SJSA1 (cell line): ENCODE measurements around the gene SCN5A. TPM values are rescaled to one million over a fixed set of nuclear protein-coding genes. Genes with fewer than 3 reads are reported as not detected.

Experiments
- DNase-seq, 2 experiments: peaks; one replicate each; pipeline ENCODE4 v3.0.0-alpha.2; 2015 to 2020; ENCODE audit warnings: low spot score in 2 of 2, low read depth in 1 of 2
- H3K27ac ChIP-seq: fragments of 250-450 bp; sonication (Bioruptor Pico); 2 replicates; pipeline ENCODE4 v1.5.1; 2020; ENCODE audit warnings: mild to moderate bottlenecking, moderate library complexity
- H3K27me3 ChIP-seq: fragments of 250-450 bp; sonication (Bioruptor Pico); replicated peaks from 2 replicates; pipeline ENCODE4 v1.5.1; 2020; ENCODE audit warnings: mild to moderate bottlenecking, moderate library complexity
- H3K36me3 ChIP-seq: fragments of 250-450 bp; sonication (Bioruptor Pico); 2 replicates; pipeline ENCODE4 v1.5.1; 2020; ENCODE audit warnings: mild to moderate bottlenecking
- H3K4me1 ChIP-seq: fragments of 250-450 bp; sonication (Bioruptor Pico); replicated peaks from 2 replicates; pipeline ENCODE4 v1.6.1; 2021; ENCODE audit warnings: mild to moderate bottlenecking
- H3K4me3 ChIP-seq: fragments of 250-450 bp; sonication (Bioruptor Pico); 2 replicates; pipeline ENCODE4 v1.5.1; 2020; ENCODE audit warnings: mild to moderate bottlenecking
- H3K9me3 ChIP-seq: fragments of 250-450 bp; sonication (Bioruptor Pico); replicated peaks from 2 replicates; pipeline ENCODE4 v1.5.1; 2020; ENCODE audit warnings: mild to moderate bottlenecking
- total RNA-seq: library from RNA; depleted of rRNA; stranded (reverse); fragments of >200 nt; shearing (Covaris generic); gene quantifications from 2 replicates; pipeline ENCODE4 v1.2.3, GENCODE V29; 2014

The SCN5A gene
- total RNA-seq, 1 experiment from 2014 or later = 1.6 TPM

- Histone ChIP-seq H3K4me3 (no peak overlapping the region), H3K27ac (no peak overlapping the region), H3K4me1 (no peaks in the 10 kb centered on the region), H3K27me3 (no peaks in the 10 kb centered on the region), H3K36me3 (no peaks in the 10 kb centered on the region), H3K9me3 (no peaks in the 10 kb centered on the region)
- peak in 1 of 2 experiments; percentile 30 for DNase-seq
Measured at GRCh38 chr3:38580450-38581382, 68.8 kb downstream of the SCN5A start.

GRCh38 chr3:38579551-38580449, 69.7 kb downstream of the SCN5A start:
- no peaks in the 10 kb centered on the region for H3K4me1 ChIP-seq
- no peaks in the 10 kb centered on the region for H3K36me3 ChIP-seq
- H3K27ac ChIP-seq = no peak overlapping the region
- DNase-seq = peak in 1 of 2 experiments; percentile 19
- no peaks in the 10 kb centered on the region for H3K27me3 ChIP-seq
- H3K4me3 ChIP-seq = no peak overlapping the region
- H3K9me3 ChIP-seq = no peaks in the 10 kb centered on the region

GRCh38 chr3:38579141-38579540, 70.3 kb downstream of the SCN5A start:
- no peaks in the 10 kb centered on the region for H3K36me3 ChIP-seq

GRCh38 chr3:38578551-38578950, 70.9 kb downstream of the SCN5A start:
- no peak overlapping the region for H3K4me3 ChIP-seq
- no peaks in the 10 kb centered on the region for H3K9me3 ChIP-seq
- H3K27me3 ChIP-seq = no peaks in the 10 kb centered on the region
- H3K27ac ChIP-seq = no peak overlapping the region
- no peaks in the 10 kb centered on the region for H3K4me1 ChIP-seq
- no peaks in the 10 kb centered on the region for H3K36me3 ChIP-seq
- DNase-seq = peak in 1 of 2 experiments; percentile 12

More at GRCh38 chr3:38579141-38579540, 70.3 kb downstream of the SCN5A start:
- no peaks in the 10 kb centered on the region for H3K27me3 ChIP-seq
- H3K4me3 ChIP-seq = no peak overlapping the region
- H3K4me1 ChIP-seq = no peaks in the 10 kb centered on the region
- DNase-seq = peak in 1 of 2 experiments; percentile 35
- no peaks in the 10 kb centered on the region for H3K9me3 ChIP-seq
- H3K27ac ChIP-seq = no peak overlapping the region

- no peak overlapping the region for H3K4me3 ChIP-seq
- no peak for DNase-seq
- no peaks in the 10 kb centered on the region for H3K36me3 ChIP-seq
- no peaks in the 10 kb centered on the region for H3K27me3 ChIP-seq
- H3K9me3 ChIP-seq = no peaks in the 10 kb centered on the region
- no peaks in the 10 kb centered on the region for H3K4me1 ChIP-seq
- H3K27ac ChIP-seq = no peak overlapping the region
Measured at GRCh38 chr3:38578081-38578475, 71.4 kb downstream of the SCN5A start.

GRCh38 chr3:38577371-38578080, 72.0 kb downstream of the SCN5A start:
- H3K4me3 ChIP-seq = no peak overlapping the region
- no peak for DNase-seq
- H3K27ac ChIP-seq = no peak overlapping the region
- H3K27me3 ChIP-seq = no peaks in the 10 kb centered on the region
- H3K36me3 ChIP-seq = no peaks in the 10 kb centered on the region
- no peaks in the 10 kb centered on the region for H3K4me1 ChIP-seq
- no peaks in the 10 kb centered on the region for H3K9me3 ChIP-seq

- peak in 1 of 2 experiments; percentile 30 for DNase-seq
- Histone ChIP-seq H3K36me3 (no peaks in the 10 kb centered on the region), H3K27ac (no peak overlapping the region), H3K9me3 (no peaks in the 10 kb centered on the region), H3K4me1 (no peaks in the 10 kb centered on the region), H3K4me3 (no peak overlapping the region), H3K27me3 (no peaks in the 10 kb centered on the region)
Measured at GRCh38 chr3:38576526-38577370, 72.7 kb downstream of the SCN5A start.

- Histone ChIP-seq H3K4me1 (no peaks in the 10 kb centered on the region), H3K4me3 (no peak overlapping the region), H3K36me3 (no peaks in the 10 kb centered on the region), H3K27ac (no peak overlapping the region), H3K27me3 (no peaks in the 10 kb centered on the region), H3K9me3 (no peaks in the 10 kb centered on the region)
- DNase-seq = peak in 1 of 2 experiments; percentile 24
Measured at GRCh38 chr3:38576131-38576525, 73.4 kb downstream of the SCN5A start.

DNA sequence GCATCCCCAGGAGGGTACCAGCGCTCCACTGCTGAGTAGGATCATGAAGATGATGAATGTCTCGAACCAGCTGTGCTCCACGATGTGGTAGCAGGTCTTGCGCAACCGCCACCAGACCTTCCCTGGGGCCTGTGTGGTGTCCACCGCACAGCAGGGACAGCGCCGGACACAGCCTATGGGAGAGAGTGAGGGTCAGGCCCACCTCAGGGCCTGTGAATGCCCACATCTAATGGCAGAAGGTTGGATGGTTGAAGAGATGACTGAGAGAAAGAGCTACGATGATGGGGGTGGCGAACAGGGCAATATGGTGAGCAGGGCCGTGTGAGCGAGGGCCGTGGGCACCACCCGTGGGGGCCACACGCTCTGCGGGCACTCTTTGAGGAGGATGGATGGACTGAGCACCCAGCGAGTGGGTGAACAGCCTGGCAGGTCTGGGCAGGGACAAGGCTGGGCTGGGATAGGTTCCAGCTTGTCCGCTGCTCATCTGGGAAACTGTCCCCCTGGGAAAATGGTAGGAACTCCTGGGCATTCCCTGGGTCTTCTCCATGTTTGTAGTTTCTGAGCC, 74.1 kb downstream of the SCN5A start:
- Histone ChIP-seq H3K4me1 (no peaks in the 10 kb centered on the region), H3K9me3 (no peaks in the 10 kb centered on the region), H3K4me3 (no peak overlapping the region), H3K36me3 (no peaks in the 10 kb centered on the region), H3K27ac (no peak overlapping the region), H3K27me3 (no peaks in the 10 kb centered on the region)
- peak in 1 of 2 experiments; percentile 13 for DNase-seq

DNA sequence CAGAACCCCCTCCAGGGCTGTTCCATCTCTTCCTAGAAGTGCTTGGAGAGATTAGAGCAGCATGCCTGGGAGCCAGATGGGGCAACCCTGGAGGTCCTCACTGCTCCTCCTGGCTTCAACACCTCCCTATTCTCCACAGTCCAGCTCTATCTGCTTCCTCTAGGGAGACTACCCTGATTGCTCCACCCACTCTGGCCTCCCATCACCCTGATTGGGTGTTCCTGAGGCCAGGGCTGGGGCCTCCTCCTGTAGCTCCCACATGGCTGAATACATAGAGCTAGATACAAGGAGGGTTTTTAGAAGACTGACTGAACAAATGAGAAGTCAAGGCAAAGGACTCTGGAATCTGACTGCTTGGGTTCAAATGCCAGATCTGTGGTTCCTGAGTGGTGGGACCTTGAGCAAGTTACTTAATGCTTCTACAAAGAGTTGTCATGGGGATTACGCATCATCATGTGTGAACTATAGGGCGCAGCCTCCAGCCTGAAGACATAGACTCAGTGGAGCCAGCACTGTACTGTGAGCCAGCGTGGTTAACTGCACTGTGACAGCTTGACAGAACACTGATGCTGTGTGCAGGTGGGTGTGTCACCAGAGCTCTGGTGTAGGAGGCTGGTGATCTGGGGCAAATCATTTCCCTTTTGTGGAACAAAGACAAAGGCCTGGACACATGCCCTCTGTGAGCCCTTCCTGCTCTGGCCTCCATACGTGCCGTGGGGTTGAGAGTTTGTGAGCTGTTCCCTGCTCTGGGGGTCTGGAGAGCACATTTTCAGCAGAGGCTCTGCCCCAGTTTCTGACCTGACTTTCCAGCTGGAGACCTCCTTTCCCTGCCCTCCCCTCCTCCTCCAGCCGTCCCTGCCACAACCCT, 74.8 kb downstream of the SCN5A start:
- no peaks in the 10 kb centered on the region for H3K27me3 ChIP-seq
- H3K4me3 ChIP-seq = no peak overlapping the region
- no peaks in the 10 kb centered on the region for H3K4me1 ChIP-seq
- no peak overlapping the region for H3K27ac ChIP-seq
- DNase-seq = peak in 1 of 2 experiments; percentile 23
- no peaks in the 10 kb centered on the region for H3K9me3 ChIP-seq
- H3K36me3 ChIP-seq = no peaks in the 10 kb centered on the region

GRCh38 chr3:38573556-38573955, 75.9 kb downstream of the SCN5A start:
- Histone ChIP-seq H3K27ac (no peak overlapping the region), H3K9me3 (no peaks in the 10 kb centered on the region), H3K27me3 (no peaks in the 10 kb centered on the region), H3K36me3 (no peaks in the 10 kb centered on the region), H3K4me1 (no peaks in the 10 kb centered on the region), H3K4me3 (no peak overlapping the region)
- DNase-seq = peak in 1 of 2 experiments; percentile 21

GRCh38 chr3:38573111-38573510, 76.4 kb downstream of the SCN5A start:
- no peaks in the 10 kb centered on the region for H3K9me3 ChIP-seq
- H3K4me3 ChIP-seq = no peak overlapping the region
- no peaks in the 10 kb centered on the region for H3K4me1 ChIP-seq
- H3K27ac ChIP-seq = no peak overlapping the region
- DNase-seq = no peak
- no peaks in the 10 kb centered on the region for H3K36me3 ChIP-seq
- no peaks in the 10 kb centered on the region for H3K27me3 ChIP-seq
